NCI-H2081 treated with DMSO at 0.1 percent for 48 hours (cell line): ENCODE data around the gene PCDH15.

Experiments used
- DNase-seq: peaks from one replicate; lab custom pipeline; 2025; lab: John Stamatoyannopoulos, UW

The PCDH15 gene

GRCh38 chr10:54800741-54801421 lies at the start of gene PCDH15:
Gene PCDH15 (minus strand): TSS chr10:54801231. CDS start chr10:54664262, 136,969 bp downstream.
- DNase-seq = no peak

GRCh38 chr10:54843932-54844331 lies 42.9 kb upstream of the PCDH15 start:
- no peak for DNase-seq

- no peak for DNase-seq
These were observed 42.1 kb upstream of the PCDH15 start for GRCh38 chr10:54843085-54843646.

GRCh38 chr10:54837479-54837878 lies 36.4 kb upstream of the PCDH15 start:
- no peak for DNase-seq

GRCh38 chr10:54833029-54833428 lies 32.0 kb upstream of the PCDH15 start:
- no peak for DNase-seq

- DNase-seq = no peak
These were observed 26.0 kb upstream of the PCDH15 start for GRCh38 chr10:54826994-54827560.

- no peak for DNase-seq
These were observed 14.6 kb upstream of the PCDH15 start for GRCh38 chr10:54815583-54815982.

- DNase-seq = no peak
These were observed 7.3 kb upstream of the PCDH15 start for GRCh38 chr10:54808186-54808935.

- no peak for DNase-seq
These were observed 1.5 kb downstream of the PCDH15 start for GRCh38 chr10:54799506-54799905.

GRCh38 chr10:54797636-54798321 lies 3.3 kb downstream of the PCDH15 start:
- DNase-seq = no peak

GRCh38 chr10:54796881-54797280 lies 4.2 kb downstream of the PCDH15 start:
- DNase-seq = no peak

- no peak for DNase-seq
These were observed 24.4 kb downstream of the PCDH15 start for GRCh38 chr10:54776622-54777021.

GRCh38 chr10:54772468-54773122 lies 28.4 kb downstream of the PCDH15 start:
- no peak for DNase-seq

GRCh38 chr10:54769051-54769450 lies 32.0 kb downstream of the PCDH15 start:
- no peak for DNase-seq

GRCh38 chr10:54758791-54759190 lies 42.2 kb downstream of the PCDH15 start:
- no peak for DNase-seq

- no peak for DNase-seq
These were observed 51.4 kb downstream of the PCDH15 start for GRCh38 chr10:54749623-54750022.

GRCh38 chr10:54745436-54745835 lies 55.6 kb downstream of the PCDH15 start:
- no peak for DNase-seq

- DNase-seq = no peak
These were observed 58.6 kb downstream of the PCDH15 start for GRCh38 chr10:54742416-54742815.

- DNase-seq = no peak
These were observed 72.5 kb downstream of the PCDH15 start for GRCh38 chr10:54728511-54728910.

- no peak for DNase-seq
These were observed 79.0 kb downstream of the PCDH15 start for GRCh38 chr10:54722075-54722474.

GRCh38 chr10:54710918-54711317 lies 90.1 kb downstream of the PCDH15 start:
- DNase-seq = no peak

- DNase-seq = no peak
These were observed 92.4 kb downstream of the PCDH15 start for GRCh38 chr10:54708591-54708990.
